GM19099 (cell line): Measurements from ENCODE around the gene TNFSF11.

Experiments
- POLR2A ChIP-seq: IDR thresholded peaks from 3 replicates; pipeline ENCODE4 v1.6.1; 2011; ENCODE audit warnings: low read depth; ENCODE audit not compliant: insufficient read length; ENCODE audit errors: extremely low read depth

The TNFSF11 gene

DNA sequence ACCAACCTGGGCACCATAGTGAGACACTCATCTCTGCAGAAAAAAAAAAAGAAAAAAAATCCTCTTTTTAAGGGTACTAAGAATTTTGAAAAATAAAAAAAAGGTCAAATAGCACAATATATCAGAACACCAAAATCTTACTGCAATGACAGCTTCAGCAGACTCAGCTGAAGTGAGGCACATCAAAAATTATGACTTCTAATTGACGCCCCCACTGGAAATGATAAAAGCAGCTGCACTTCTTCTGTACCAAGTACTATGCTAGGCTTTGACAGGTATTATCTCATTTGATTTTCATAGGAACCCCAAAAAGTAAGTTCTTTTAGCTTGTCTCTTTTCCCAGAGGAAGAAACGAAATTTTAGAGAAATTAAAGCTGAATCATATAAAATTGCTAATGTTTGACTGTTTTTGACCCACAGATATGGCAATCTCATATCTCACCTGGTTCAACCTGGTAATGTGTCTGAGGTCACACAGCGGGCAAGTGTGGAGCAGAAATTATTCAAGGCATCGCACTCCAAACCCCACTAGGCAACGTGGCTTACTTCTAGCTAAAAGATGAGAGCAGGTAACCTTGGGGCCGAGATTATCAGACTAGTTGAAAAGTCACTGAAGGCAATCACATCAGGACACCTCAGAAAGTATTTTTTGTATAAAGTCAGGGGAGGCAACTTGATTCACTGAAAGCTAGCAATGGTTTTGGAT lies 78.1 kb downstream of the TNFSF11 start:
- no peak for TF ChIP-seq POLR2A

- TF ChIP-seq POLR2A: no peak
Observed at GRCh38 chr13:42652642-42653415, 78.9 kb downstream of the TNFSF11 start.

DNA sequence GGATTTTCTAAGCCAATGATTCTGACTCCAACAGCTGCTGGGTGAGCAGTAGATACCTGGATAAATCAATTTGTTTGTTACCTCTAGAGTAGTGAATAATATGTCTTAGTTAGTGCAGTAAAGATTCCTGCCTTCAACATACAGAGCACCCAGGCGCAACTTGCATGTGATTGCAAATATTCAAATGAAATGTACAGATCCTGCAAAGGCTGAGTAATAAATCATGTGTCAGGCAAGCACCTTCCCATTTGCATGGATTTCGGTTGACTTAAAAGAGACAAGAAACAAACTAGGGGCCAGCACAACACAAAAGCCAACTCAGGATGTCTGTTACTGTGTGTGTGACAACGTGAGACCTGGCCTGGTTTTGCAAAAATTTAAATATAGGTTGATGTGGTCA lies 79.7 kb downstream of the TNFSF11 start:
- no peak for TF ChIP-seq POLR2A

DNA sequence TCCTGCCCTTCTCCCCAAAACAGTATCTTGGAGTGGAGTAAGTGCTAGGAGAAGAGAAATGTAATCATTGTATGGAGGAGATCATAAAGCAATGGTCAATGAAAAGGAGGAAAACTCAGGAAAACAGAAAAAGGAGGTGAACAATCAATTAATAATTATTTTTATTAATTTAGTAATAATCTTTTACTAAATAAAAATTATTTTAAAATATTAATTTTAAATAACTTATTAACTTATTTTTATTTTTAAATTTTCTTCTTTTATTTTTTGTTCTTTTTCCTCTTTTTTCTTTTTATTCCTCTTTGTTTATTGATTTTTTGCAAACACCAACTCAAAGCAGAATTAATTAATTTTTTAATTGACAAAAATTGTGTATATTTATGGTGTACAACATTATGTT lies 80.3 kb downstream of the TNFSF11 start:
- TF ChIP-seq POLR2A: no peak

GRCh38 chr13:42654722-42655121 lies 80.8 kb downstream of the TNFSF11 start:
- TF ChIP-seq POLR2A: no peak

DNA sequence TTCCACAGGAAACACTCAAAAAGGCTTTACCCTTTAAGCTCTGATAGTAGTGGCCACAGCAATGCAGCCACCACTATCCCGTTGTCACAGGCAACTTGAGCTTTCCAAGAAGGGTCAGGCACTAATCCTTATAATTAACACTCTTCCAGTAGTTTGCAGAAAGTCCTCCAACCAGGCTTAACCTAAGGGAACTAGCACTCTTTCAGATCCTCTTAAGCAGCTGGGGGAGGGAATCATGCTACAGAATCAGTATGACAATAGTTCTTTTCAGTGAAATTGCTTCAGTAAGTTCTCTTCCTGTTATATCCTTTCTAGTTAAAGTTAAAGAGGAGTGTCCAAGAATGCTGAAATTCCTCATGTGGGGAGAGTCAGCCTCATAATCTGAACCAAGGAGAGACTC lies 82.2 kb downstream of the TNFSF11 start:
- TF ChIP-seq POLR2A: no peak

DNA sequence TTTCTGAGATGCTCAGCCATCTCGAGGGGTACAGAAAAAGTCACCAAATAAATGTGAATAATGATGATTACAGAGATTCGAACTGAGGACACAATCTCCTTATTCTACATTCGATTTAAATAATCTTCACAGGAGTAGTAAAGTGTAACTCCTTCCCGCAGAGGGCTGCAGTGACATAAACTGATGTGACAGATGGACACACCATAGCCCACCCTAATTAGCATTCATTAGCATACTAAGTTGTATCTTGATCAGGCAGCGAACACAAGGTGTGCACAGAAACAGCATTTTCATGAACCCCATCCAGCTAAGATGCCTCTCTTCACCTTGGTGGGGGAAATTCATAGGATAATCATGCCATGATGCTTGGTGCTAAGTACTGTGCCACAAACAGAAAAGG lies 83.0 kb downstream of the TNFSF11 start:
- no peak for TF ChIP-seq POLR2A
